Gastroesophageal sphincter (tissue), 4 donors: ENCODE data around the gene HOXC6. TPM values are rescaled to one million over a fixed set of nuclear protein-coding genes. Genes with fewer than 3 reads are reported as not detected.

Experiments
- ATAC-seq: fragments of 150-250 bp; one replicate; pipeline ENCODE4 v1.9.1; 2016; ENCODE audit warnings: mild to moderate bottlenecking, moderate library complexity
- H3K27ac ChIP-seq, 4 donors: fragments of 200-600 bp; sonication (generic) in 3 of 4; 1 replicate in 3 of 4; 2 replicates in 1 of 4; pipeline ENCODE4 v1.5.1; 2016 to 2019
- H3K27me3 ChIP-seq: fragments of 200-600 bp; sonication (generic); one replicate; pipeline ENCODE4 v1.5.1; 2019
- H3K36me3 ChIP-seq, 2 donors: fragments of 200-600 bp; sonication (generic); one replicate each; pipeline ENCODE4 v1.5.1; 2019; ENCODE audit warnings: control low read depth in 1 of 2
- H3K4me1 ChIP-seq, 3 donors: fragments of 200-600 bp; sonication (generic); 1 replicate in 2 of 3; 2 replicates in 1 of 3; pipeline ENCODE4 v1.5.1; 2016 to 2019; ENCODE audit warnings: control low read depth in 2 of 3
- H3K4me3 ChIP-seq, 2 donors: fragments of 200-600 bp; sonication (generic); one replicate each; pipeline ENCODE4 v1.5.1; 2019; ENCODE audit warnings: mild to moderate bottlenecking in 1 of 2, moderate library complexity in 1 of 2
- H3K9me3 ChIP-seq, 3 donors: fragments of 200-600 bp; sonication (generic); one replicate each; pipeline ENCODE4 v1.5.1; 2017 to 2019; ENCODE audit warnings: control low read depth in 2 of 3
- EP300 ChIP-seq: sonication (generic); formaldehyde crosslinking; IDR thresholded peaks from one replicate; pipeline ENCODE4 v1.6.1; 2017; ENCODE audit warnings: antibody characterized with exemption, mild to moderate bottlenecking
- POLR2A ChIP-seq, 2 donors: fragments of 450-650 bp; IDR thresholded peaks; one replicate each; pipeline ENCODE4 v1.6.1; 2017; ENCODE audit warnings: antibody characterized with exemption in 2 of 2, mild to moderate bottlenecking in 2 of 2, moderate library complexity in 1 of 2
- POLR2AphosphoS5 ChIP-seq: sonication (generic); formaldehyde crosslinking; IDR thresholded peaks from one replicate; pipeline ENCODE4 v1.6.1; 2017; ENCODE audit warnings: antibody characterized with exemption
- WGBS, 2 donors: methylation state at CpG; one replicate each; pipeline ENCODE4 v1.1.5; 2018; ENCODE audit warnings: low coverage in 1 of 2; 5-methylcytosine and 5-hydroxymethylcytosine counted together
- total RNA-seq, 4 donors: library from RNA; depleted of rRNA; stranded (reverse); fragments of >200 nt; gene quantifications; one replicate each; pipeline ENCODE4 v1.1.0, GENCODE V29; 2016
- TF ChIP-seq, protein P1 (sequence below), 4 experiments: fragments of 200-600 bp in 2 of 4; fragments of 450-650 bp in 2 of 4; sonication (generic) in 1 of 4; IDR thresholded peaks; one replicate each; pipeline ENCODE4 v1.5.1; 2017 to 2019; ENCODE audit warnings: antibody characterized with exemption in 4 of 4, mild to moderate bottlenecking in 2 of 4, moderate library complexity in 2 of 4

The HOXC6 gene
- total RNA-seq, 4 donors from 2014 or later, result 0.50 TPM; not detected in 3

DNA sequence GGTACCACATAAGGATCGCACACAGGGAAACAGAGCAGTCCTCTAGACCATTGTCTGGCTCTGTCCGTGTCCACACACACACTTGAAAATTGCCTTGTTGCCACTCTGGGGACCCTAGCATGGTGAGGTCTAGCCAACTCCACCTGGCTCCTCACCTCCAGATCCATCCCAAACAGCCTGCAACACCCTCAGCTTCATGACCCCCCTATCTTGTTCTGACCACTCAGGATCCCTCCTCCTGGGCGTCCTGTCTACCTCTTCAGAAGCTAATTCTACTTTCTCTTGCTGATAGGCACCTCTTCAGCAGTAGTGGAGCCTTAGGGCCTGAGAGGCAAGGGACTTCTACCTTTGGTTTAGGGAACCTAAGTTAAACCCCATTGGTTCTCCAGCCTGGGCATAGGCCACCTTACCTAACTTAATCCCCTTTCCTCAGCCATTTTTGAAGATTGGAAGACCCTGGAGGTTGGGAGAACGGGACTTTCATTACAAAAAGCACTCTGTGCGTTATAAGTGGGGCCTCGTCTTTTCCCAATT is 3.9 kb downstream of the HOXC6 start:
- H3K27me3 ChIP-seq, result peaks cover 82% of the 10 kb centered on the region

DNA sequence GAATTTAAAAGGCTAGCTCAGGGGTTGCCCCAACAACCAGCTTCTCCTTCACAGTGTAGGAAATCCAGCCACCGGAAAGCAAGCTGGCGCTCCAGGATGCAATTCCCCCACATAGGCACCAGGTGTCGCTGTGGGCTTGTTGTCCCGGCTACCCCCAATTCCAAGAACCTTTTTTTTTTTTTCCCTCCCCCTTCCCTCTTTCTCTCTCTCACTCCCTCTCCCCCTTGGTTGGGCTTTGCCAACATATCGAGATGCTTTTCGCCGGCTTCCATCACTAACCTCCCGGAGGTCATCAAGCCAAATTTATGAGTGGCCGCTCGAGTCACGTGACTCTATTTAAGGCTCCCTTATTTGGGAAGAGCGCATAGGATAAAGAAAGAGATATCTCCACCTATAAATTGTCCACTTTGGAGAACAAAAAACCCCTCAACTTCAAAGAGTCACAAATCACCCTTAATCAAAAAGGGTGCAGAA is 4.4 kb downstream of the HOXC6 start, which contains the start of gene HOXC5:
HOXC5 (plus strand) TSS at position 424 of the 474 bp plus-strand sequence. CDS start 73 bp downstream, outside the sequence.
- 0% methylated on average over 10 to 12 of the region's 12 CpGs for WGBS, 2 donors
- H3K27ac ChIP-seq, result peak within 1 kb of the TSS in 3 of 4 donors; percentile 67 to 84 (median 75)
- H3K4me1 ChIP-seq, result peaks cover 0 to 48% (median 6%) of the 10 kb centered on the region in 3 donors
- H3K27me3 ChIP-seq, result peaks cover 78% of the 10 kb centered on the region
- no peaks in the 10 kb centered on the region for H3K36me3 ChIP-seq
- H3K4me3 ChIP-seq, result peak within 1 kb of the TSS; percentile 42 to 56
- ATAC-seq, result peak; percentile 26
- TF ChIP-seq POLR2AphosphoS5 (peak; percentile 22), POLR2A (IDR thresholded peaks at IDR 0.05) (no peak), EP300 (no peak)
- TF ChIP-seq, protein P1, sequence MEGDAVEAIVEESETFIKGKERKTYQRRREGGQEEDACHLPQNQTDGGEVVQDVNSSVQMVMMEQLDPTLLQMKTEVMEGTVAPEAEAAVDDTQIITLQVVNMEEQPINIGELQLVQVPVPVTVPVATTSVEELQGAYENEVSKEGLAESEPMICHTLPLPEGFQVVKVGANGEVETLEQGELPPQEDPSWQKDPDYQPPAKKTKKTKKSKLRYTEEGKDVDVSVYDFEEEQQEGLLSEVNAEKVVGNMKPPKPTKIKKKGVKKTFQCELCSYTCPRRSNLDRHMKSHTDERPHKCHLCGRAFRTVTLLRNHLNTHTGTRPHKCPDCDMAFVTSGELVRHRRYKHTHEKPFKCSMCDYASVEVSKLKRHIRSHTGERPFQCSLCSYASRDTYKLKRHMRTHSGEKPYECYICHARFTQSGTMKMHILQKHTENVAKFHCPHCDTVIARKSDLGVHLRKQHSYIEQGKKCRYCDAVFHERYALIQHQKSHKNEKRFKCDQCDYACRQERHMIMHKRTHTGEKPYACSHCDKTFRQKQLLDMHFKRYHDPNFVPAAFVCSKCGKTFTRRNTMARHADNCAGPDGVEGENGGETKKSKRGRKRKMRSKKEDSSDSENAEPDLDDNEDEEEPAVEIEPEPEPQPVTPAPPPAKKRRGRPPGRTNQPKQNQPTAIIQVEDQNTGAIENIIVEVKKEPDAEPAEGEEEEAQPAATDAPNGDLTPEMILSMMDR (IDR thresholded peaks at IDR 0.05), result peak; percentile 96 to 99 (median 96)
- H3K9me3 ChIP-seq, result peaks cover 0 to 4% (median 0%) of the 10 kb centered on the region in 3 donors

More for the DNA sequence above, 3.9 kb downstream of the HOXC6 start:
- ATAC-seq, result no peak
- peak overlapping the region in 1 of 4 donors; percentile 84 for H3K27ac ChIP-seq
- peaks cover 0 to 4% (median 0%) of the 10 kb centered on the region in 3 donors for H3K9me3 ChIP-seq
- 38 to 46% methylated on average over 5 to 6 of the region's 6 CpGs for WGBS, 2 donors
- H3K4me1 ChIP-seq, result peaks cover 0 to 48% (median 6%) of the 10 kb centered on the region in 3 donors
- TF ChIP-seq, protein P1 (IDR thresholded peaks at IDR 0.05), result no peak
- no peak for TF ChIP-seq POLR2AphosphoS5
- TF ChIP-seq EP300, result no peak
- TF ChIP-seq POLR2A (IDR thresholded peaks at IDR 0.05), result no peak
- no peak overlapping the region for H3K4me3 ChIP-seq
- H3K36me3 ChIP-seq, result no peaks in the 10 kb centered on the region

DNA sequence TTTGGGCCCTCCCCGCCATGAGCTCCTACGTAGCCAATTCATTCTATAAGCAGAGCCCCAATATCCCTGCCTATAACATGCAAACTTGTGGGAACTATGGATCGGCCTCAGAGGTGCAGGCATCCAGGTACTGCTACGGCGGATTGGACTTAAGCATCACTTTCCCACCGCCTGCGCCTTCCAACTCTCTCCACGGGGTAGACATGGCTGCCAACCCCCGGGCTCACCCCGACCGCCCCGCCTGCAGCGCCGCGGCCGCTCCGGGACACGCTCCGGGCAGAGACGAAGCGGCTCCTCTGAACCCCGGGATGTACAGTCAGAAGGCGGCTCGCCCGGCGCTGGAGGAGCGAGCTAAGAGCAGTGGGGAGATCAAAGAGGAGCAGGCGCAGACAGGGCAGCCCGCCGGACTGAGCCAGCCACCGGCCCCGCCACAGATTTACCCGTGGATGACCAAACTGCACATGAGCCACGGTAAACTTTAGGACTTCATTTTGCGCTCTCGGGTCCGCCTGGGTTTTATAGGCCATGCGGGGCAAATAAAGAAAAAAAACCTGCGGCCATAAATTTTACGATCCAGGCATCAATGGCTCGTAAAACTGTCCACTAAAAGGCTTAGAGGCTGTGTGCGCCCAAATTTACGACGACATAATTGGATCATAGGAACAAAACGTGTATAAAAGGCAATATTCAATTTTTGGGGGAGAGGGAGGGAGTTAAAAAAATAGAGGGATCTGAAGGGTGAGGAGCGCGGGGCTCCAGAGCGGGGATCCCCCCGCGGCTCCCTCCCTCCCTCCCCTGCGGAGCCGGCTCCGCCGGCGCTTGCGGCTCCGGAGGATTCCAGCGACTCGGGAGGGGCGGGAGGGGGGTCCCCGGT is 5.1 kb downstream of the HOXC6 start:
- Histone ChIP-seq H3K4me3 (peak overlapping the region; percentile 42 to 56), H3K9me3 (peaks cover 0 to 4% (median 0%) of the 10 kb centered on the region in 3 donors), H3K36me3 (no peaks in the 10 kb centered on the region), H3K4me1 (peaks cover 0 to 49% (median 6%) of the 10 kb centered on the region in 3 donors), H3K27ac (peak overlapping the region in 3 of 4 donors; percentile 67 to 84 (median 75)), H3K27me3 (peaks cover 71% of the 10 kb centered on the region)
- peak; percentile 48 for ATAC-seq
- WGBS, 2 donors, result 0 to 1% methylated on average over 14 to 17 of the region's 61 CpGs
- TF ChIP-seq, protein P1 (IDR thresholded peaks at IDR 0.05), result no peak
- TF ChIP-seq POLR2AphosphoS5, result peak; percentile 17
- TF ChIP-seq POLR2A (IDR thresholded peaks at IDR 0.05), result no peak

DNA sequence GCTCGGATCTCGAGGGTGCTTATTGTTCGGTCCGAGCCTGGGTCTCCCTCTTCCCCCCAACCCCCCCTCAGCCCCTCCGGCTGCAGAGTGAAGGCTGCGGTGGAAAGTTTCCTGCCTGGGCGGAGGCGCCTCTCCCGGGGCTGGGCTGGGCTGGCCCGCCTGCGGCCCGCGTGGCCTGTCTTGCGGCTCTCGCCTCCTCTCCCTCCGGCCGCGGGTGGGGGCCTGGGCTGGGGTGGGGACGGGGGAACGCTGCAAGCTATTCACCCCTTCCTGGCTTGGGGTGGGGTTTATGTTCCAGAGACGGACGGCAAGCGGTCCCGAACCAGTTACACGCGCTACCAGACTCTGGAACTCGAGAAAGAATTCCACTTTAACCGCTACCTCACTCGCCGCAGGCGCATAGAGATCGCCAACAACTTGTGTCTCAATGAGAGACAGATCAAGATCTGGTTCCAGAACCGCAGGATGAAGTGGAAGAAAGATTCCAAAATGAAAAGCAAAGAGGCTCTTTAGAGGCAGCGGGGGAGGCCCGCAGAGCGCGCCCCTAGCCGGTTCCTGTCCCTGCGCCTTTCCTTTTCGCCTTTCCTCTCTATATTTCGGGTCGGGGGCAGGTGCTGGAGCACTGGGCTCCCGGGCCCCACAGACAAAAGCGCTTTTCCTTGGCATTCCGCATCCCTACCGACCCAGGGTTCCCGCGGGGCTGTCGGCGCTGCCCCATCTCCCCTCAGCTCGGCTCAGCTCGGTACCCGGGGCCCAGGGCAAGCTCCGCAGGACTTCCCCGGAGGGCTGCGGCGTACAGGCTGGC is 5.9 kb downstream of the HOXC6 start:
- H3K4me1 ChIP-seq, result peaks cover 0 to 49% (median 10%) of the 10 kb centered on the region in 3 donors

More for the DNA sequence above, 5.9 kb downstream of the HOXC6 start:
- H3K27me3 ChIP-seq, result peaks cover 63% of the 10 kb centered on the region
- peak overlapping the region; percentile 42 to 56 for H3K4me3 ChIP-seq
- TF ChIP-seq EP300 (no peak), POLR2A (IDR thresholded peaks at IDR 0.05) (no peak), POLR2AphosphoS5 (no peak)
- no peaks in the 10 kb centered on the region for H3K36me3 ChIP-seq
- H3K27ac ChIP-seq, result peak overlapping the region in 2 of 4 donors; percentile 67 to 84
- 36 to 77% methylated on average over 7 to 23 of the region's 57 CpGs for WGBS, 2 donors
- peak; percentile 36 for ATAC-seq
- peaks cover 0 to 4% (median 0%) of the 10 kb centered on the region in 3 donors for H3K9me3 ChIP-seq
